Activated T-helper 1 cell treated with anti-CD3 and anti-CD28 coated beads, Interleukin-12 subunit alpha, Interleukin-12 subunit beta, Interleukin-2, Interleukin-4 antibody, amounts not matched to agents 30 ng/mL and 10 ng/mL and 1 ng/mL, durations not matched to agents 14 hours and 24 hours and 36 hours (primary cell): Measurements from ENCODE around the gene SLC11A1. TPM values are rescaled to one million over a fixed set of nuclear protein-coding genes. Genes with fewer than 3 reads are reported as not detected.

ENCODE experiments used
- DNase-seq: peaks from one replicate; pipeline ENCODE4 v3.0.0; 2021; ENCODE audit warnings: low spot score
- H3K27ac Mint-ChIP-seq: one replicate; pipeline ENCODE4 v1.8.0; 2021; ENCODE audit warnings: mild to moderate bottlenecking, mixed read lengths
- H3K27me3 Mint-ChIP-seq: one replicate; pipeline ENCODE4 v1.8.0; 2022; ENCODE audit warnings: mild to moderate bottlenecking, moderate library complexity, mixed read lengths; ENCODE audit not compliant: insufficient read depth
- H3K36me3 Mint-ChIP-seq: one replicate; pipeline ENCODE4 v1.8.0; 2021; ENCODE audit warnings: low read depth, mixed read lengths
- H3K4me1 Mint-ChIP-seq: one replicate; pipeline ENCODE4 v1.8.0; 2021; ENCODE audit warnings: low read depth, mixed read lengths
- H3K4me3 Mint-ChIP-seq: one replicate; pipeline ENCODE4 v1.8.0; 2021; ENCODE audit warnings: mild to moderate bottlenecking, moderate library complexity, mixed read lengths
- H3K9me3 Mint-ChIP-seq: one replicate; pipeline ENCODE4 v1.8.0; 2021; ENCODE audit warnings: mixed read lengths
- intact Hi-C: fragments of 100-400 bp; cut with micrococcal nuclease; formaldehyde crosslinking; loops from one replicate; pipeline ENCODE4 v1.15.1; 2024
- total RNA-seq: library from RNA; stranded (reverse); gene quantifications from 2 replicates; pipeline ENCODE4 v1.2.3, GENCODE V29; 2022

The SLC11A1 gene
- total RNA-seq, 1 donor from 2014 or later = 0.05 TPM

DNA sequence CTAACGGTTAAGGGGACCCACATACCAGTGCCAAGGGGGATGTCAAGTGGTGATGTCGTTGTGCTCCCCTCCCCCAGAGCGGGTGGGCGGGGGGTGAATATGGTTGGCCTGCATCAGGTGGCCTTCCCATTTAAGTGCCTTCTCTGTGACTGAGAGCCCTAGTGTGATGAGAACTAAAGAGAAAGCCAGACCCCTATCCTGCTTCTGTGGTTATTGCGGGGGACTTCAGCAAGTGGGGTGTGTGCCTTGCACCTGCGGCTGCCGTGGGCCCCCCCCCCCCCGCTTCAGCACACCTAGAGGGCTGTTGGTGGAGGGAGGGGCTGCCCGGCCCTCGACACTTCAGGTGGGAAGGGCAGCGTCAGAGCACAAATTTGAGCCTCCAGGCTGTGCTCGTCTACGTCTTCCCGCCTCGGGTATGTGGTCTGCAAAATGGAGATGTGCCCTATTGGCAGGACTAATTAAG lies 23.7 kb downstream of the SLC11A1 start:
- intact Hi-C loops = loop anchor here (1.0 to 5.0 kb wide), 12 partner anchors 9 to 801 kb away; partner anchors contain the start of genes AAMP, BCS1L, CNOT9 and NHEJ1
- Mint-ChIP-seq H3K27ac (peak overlapping the region; percentile 74), H3K9me3 (no peaks in the 10 kb centered on the region), H3K4me3 (peak overlapping the region; percentile 81), H3K4me1 (peaks cover 29% of the 10 kb centered on the region), H3K27me3 (no peaks in the 10 kb centered on the region), H3K36me3 (peaks cover 13% of the 10 kb centered on the region)
- no peak for DNase-seq

DNA sequence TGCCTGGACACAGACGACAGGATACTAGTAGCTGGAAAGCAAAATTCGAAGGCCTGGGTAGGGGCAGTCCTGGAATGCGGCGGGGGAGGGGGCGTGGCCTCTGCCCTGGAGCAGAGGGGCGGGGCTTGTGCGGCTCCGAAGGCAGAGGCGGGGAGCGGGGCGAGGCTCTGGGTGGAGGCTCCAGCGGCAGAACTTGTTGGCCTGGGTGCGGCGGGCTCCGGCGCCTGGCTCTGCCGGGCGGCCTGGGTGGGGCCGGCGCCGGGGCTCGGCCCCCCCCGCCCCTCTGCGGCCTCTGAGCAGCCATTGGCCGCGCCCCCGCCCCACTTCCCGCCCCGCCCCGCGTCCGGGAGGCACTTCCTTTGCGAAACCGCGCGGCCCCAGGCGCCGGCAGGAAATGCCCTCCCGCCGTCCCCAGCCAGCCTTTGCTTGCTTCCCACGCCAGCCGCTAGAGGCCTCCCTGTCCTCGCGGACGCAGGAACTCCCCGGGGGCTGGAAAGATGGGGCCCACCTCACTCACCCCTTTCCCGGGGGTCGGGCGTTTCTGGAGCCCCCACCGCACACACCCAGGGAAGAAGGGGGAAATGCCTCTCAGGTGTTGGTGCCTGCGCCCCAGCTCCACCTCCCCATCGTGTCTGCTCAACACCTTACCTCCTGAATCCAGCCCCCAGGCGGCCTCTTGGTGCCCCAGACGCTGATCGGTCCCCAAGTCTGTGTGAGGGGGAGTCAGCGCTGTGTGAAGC lies 24.3 kb downstream of the SLC11A1 start:
- H3K36me3 Mint-ChIP-seq = peaks cover 13% of the 10 kb centered on the region
- no peaks in the 10 kb centered on the region for H3K27me3 Mint-ChIP-seq
- peak overlapping the region; percentile 74 for H3K27ac Mint-ChIP-seq
- peak overlapping the region; percentile 81 for H3K4me3 Mint-ChIP-seq
- peak; percentile 90 for DNase-seq
- no peaks in the 10 kb centered on the region for H3K9me3 Mint-ChIP-seq
- intact Hi-C loops = loop anchor here (1.0 to 5.0 kb wide), 12 partner anchors 10 to 800 kb away; partner anchors contain the start of genes AAMP, BCS1L, CNOT9 and NHEJ1
- peaks cover 29% of the 10 kb centered on the region for H3K4me1 Mint-ChIP-seq

DNA sequence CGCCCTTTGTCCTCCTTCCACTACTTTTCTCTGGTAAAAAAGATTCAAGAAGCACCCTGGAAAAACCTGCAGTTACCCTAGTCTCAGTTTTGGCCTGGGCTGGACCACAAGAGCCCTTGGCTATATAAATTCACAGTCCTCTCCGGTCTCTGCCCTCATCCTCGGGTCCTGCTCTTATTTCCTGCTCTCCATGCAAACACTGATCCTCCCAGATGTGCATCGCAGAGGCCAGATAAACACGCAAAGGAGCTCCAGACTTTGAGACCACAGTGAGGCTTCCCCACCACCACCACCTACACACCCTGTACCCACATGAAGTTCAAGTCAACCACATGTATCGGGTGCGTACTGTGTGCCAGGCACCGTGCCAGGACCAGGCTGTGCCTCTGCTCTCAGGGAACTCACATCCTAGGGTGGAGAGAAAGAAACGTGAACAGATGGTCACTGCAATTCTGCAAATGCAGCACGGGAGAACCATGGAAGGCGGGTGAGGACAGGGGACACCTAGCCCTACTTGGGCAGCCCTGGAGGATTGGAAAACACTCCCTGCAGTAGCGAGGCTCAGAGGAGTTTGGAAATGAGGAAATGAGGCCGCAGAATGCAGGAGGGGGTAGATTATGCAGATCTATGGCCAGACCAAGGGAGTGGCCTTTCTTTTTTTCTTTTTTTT lies 25.0 kb downstream of the SLC11A1 start:
- H3K27ac Mint-ChIP-seq = peak overlapping the region; percentile 74
- no peaks in the 10 kb centered on the region for H3K9me3 Mint-ChIP-seq
- peak; percentile 34 for DNase-seq
- intact Hi-C loops = loop anchor here (1.0 to 5.0 kb wide), 13 partner anchors 11 to 799 kb away; partner anchors contain the start of genes AAMP, BCS1L, CNOT9 and NHEJ1
- H3K4me1 Mint-ChIP-seq = peaks cover 29% of the 10 kb centered on the region
- peak overlapping the region; percentile 64 for H3K4me3 Mint-ChIP-seq
- no peaks in the 10 kb centered on the region for H3K27me3 Mint-ChIP-seq
- H3K36me3 Mint-ChIP-seq = peaks cover 13% of the 10 kb centered on the region

DNA sequence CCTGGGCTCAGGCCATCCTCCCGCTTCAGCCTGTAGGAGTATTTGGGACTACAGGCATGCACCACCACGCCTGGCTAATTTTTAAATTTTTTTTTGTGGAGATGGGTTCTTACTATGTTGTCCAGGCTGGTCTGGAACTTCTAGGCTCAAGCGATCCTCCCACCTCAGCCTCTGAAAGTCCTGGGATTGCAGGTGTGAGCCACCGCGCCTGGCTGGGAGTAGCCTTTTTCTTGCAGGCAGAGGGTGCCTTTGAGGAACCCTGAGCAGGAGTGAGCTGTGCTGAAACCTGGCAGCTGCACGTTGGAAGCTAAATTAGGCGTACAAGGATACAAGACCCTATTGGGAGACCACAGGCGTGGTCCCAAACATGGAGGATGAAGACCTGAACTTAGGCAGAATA lies 25.6 kb downstream of the SLC11A1 start:
- no peaks in the 10 kb centered on the region for H3K27me3 Mint-ChIP-seq
- no peak for DNase-seq
- no peaks in the 10 kb centered on the region for H3K9me3 Mint-ChIP-seq
- H3K36me3 Mint-ChIP-seq = peaks cover 8% of the 10 kb centered on the region
- H3K4me1 Mint-ChIP-seq = peaks cover 32% of the 10 kb centered on the region
- no peak overlapping the region for H3K27ac Mint-ChIP-seq
- H3K4me3 Mint-ChIP-seq = no peak overlapping the region
- intact Hi-C loops = loop anchor here (1.0 to 5.0 kb wide), 4 partner anchors 39 to 440 kb away; partner anchors contain the start of genes RNF25 and STK36

DNA sequence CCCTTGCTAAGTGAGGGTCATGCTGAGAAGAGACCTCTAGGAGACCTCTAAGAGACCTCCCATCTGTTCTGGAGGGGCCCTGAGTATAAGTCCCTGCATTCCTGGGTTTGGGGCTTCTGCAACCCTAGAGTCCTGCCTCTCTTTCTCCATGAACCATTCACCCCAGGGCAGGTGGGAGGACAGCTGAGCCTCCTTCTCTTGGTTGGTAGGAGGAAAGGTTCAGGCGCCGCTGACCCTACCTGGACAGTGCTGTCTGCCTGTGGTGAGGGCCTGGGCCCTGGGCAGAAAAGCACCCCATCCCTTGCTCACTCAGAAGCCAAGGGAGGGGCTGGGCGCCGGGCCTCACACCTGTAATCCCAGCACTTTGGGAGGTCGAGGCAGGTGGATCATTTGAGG lies 36.2 kb downstream of the SLC11A1 start:
- Mint-ChIP-seq H3K4me3 (no peak overlapping the region), H3K27me3 (no peaks in the 10 kb centered on the region), H3K27ac (no peak overlapping the region), H3K4me1 (no peaks in the 10 kb centered on the region), H3K36me3 (no peaks in the 10 kb centered on the region), H3K9me3 (no peaks in the 10 kb centered on the region)
- intact Hi-C loops = no loop called here
- no peak for DNase-seq

DNA sequence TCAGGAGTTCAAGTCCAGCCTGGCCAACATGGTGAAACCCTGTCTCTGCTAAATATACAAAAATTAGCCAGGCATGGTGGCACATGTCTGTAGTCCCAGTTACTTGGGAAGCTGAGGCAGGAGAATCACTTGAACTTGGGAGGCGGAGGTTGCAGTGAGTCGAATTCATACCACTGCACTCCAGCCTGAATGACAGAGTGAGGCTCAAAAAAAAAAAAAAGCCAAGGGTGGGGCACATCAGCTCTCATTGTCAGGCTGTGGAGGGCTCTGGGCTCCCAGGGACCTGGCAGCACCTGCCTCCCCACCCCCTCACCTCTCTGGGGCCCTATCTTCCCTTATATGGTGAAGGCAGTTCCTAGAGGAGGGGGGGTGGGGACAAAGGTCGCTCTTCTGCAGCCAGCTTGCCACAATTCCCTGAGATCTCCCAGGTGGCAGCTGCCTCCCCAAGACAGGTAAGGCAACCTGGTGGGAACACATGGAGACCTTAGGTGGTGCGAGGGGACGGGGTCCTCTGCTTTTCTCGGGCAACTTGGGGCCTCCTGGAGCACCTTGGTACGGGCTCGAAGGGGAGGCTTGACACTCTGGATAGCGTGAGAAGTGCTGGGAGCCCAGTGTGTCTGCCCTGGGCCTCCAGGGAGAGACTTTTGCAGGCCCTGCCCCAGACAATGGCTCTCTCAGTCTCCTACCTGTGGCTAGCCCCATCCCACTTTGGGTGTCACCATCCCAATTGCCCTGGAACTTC lies 36.8 kb downstream of the SLC11A1 start, which contains the start of gene VIL1:
Gene VIL1, plus strand, starts transcription at position 407 of the 742 bp plus-strand sequence. CDS start 4,656 bp downstream, outside the sequence.
- no peak for DNase-seq
- H3K27me3 Mint-ChIP-seq = no peaks in the 10 kb centered on the region
- H3K9me3 Mint-ChIP-seq = no peaks in the 10 kb centered on the region
- H3K36me3 Mint-ChIP-seq = no peaks in the 10 kb centered on the region
- no peaks in the 10 kb centered on the region for H3K4me1 Mint-ChIP-seq
- intact Hi-C loops = no loop called here
- no peak within 1 kb of the TSS for H3K27ac Mint-ChIP-seq
- no peak within 1 kb of the TSS for H3K4me3 Mint-ChIP-seq

DNA sequence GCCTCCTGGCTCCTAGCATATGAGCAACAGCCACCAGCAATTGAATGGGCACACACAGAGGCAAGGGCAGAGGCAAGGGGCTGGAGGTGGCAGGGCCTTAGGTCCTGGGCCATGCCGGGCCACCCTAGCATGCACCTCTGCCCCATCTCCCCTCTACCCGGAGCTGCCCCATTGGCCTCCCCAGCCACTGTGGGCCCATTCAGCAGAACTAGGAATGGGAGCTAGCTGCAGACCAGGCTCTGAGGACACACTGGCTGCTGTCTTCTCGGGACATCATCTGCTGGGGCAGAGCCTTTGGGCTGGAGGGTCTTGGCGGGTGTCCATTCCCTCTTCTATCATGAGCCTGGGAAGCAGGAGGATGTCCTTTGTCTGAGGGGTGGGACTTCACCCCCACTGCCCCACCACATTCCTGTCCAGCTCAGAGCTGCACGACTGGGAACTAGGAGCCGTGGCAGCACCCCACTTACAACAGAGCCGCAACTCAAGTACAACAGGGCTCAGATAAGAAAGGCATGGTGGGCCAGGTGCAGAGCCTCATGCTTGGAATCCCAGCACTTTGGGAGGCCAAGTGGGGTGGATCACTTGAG lies 37.6 kb downstream of the SLC11A1 start:
- intact Hi-C loops = no loop called here
- H3K9me3 Mint-ChIP-seq = no peaks in the 10 kb centered on the region

GRCh38 chr2:218421027-218421426 lies 39.0 kb downstream of the SLC11A1 start:
- no peak for DNase-seq

More for the DNA sequence above, 37.6 kb downstream of the SLC11A1 start:
- Mint-ChIP-seq H3K36me3 (no peaks in the 10 kb centered on the region), H3K4me1 (no peaks in the 10 kb centered on the region), H3K4me3 (no peak overlapping the region), H3K27ac (no peak overlapping the region), H3K27me3 (no peaks in the 10 kb centered on the region)
- no peak for DNase-seq

DNA sequence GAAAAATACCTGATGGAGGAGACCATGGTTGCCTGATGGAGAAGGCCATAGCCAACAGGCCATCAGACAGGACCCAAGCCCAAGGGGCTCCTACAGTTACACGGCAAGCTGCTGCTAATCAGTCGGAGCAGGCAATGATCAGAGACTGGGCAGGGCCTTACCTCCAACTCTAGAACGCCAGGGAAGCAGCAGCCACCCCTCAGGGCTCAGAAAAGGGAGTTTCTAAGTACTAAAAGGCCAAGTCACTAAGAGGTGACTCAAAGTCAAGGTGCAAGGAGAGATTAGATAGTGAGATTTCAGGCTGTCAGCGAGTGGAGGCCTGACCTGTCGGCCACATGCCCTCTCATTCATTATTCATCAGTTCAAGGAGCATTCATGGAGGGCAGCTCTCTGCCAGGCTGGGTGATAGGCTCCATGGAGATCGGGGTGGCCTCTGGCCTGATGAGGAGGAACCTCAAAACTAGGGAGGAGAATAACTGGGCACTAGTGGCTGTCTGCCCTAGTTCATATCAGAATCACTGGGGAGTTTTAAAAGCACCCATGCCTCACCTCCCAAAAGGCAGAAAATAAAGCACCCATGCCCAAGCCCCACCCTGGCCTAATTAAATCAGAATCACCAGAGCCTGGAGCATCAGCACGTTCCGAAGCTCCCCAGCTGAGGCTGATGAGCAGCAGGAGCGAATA lies 40.5 kb downstream of the SLC11A1 start:
- intact Hi-C loops = no loop called here
- H3K9me3 Mint-ChIP-seq = no peaks in the 10 kb centered on the region
- H3K27ac Mint-ChIP-seq = peak overlapping the region; percentile 13
- no peaks in the 10 kb centered on the region for H3K4me1 Mint-ChIP-seq
- no peaks in the 10 kb centered on the region for H3K36me3 Mint-ChIP-seq
- peaks cover 3% of the 10 kb centered on the region for H3K27me3 Mint-ChIP-seq
- DNase-seq = no peak
- no peak overlapping the region for H3K4me3 Mint-ChIP-seq

More at GRCh38 chr2:218421027-218421426, 39.0 kb downstream of the SLC11A1 start:
- no peaks in the 10 kb centered on the region for H3K9me3 Mint-ChIP-seq
- no peaks in the 10 kb centered on the region for H3K36me3 Mint-ChIP-seq
- intact Hi-C loops = no loop called here
- no peak overlapping the region for H3K27ac Mint-ChIP-seq
- no peaks in the 10 kb centered on the region for H3K27me3 Mint-ChIP-seq
- H3K4me3 Mint-ChIP-seq = no peak overlapping the region
- H3K4me1 Mint-ChIP-seq = no peaks in the 10 kb centered on the region

- Mint-ChIP-seq H3K9me3 (no peaks in the 10 kb centered on the region), H3K27ac (no peak overlapping the region), H3K27me3 (peaks cover 3% of the 10 kb centered on the region), H3K4me1 (no peaks in the 10 kb centered on the region), H3K36me3 (no peaks in the 10 kb centered on the region), H3K4me3 (no peak overlapping the region)
- no peak for DNase-seq
- intact Hi-C loops = no loop called here
Measured at GRCh38 chr2:218423584-218423983, 41.5 kb downstream of the SLC11A1 start.

- H3K9me3 Mint-ChIP-seq = no peaks in the 10 kb centered on the region
- intact Hi-C loops = no loop called here
- H3K4me1 Mint-ChIP-seq = no peaks in the 10 kb centered on the region
- no peaks in the 10 kb centered on the region for H3K36me3 Mint-ChIP-seq
- H3K4me3 Mint-ChIP-seq = no peak overlapping the region
- no peak for DNase-seq
- H3K27me3 Mint-ChIP-seq = peaks cover 3% of the 10 kb centered on the region
- H3K27ac Mint-ChIP-seq = no peak overlapping the region
Measured at GRCh38 chr2:218425531-218425930, 43.5 kb downstream of the SLC11A1 start.

DNA sequence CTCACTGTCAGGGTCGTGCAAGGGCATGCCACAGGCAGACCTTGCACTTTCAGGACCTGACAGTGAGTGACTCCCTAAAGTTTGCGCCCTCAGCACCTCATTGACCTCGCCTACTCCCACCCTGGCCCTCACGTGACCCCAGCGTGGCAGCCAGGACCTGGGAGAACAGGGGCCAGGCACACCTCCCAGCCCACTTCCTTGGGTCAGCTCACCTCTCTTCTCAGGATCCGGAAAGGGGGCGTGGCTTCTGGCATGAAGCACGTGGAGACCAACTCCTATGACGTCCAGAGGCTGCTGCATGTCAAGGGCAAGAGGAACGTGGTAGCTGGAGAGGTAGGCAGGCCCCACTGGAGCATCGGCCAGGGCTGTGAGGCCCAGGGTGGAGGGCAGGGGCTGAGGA lies 45.7 kb downstream of the SLC11A1 start:
- Mint-ChIP-seq H3K9me3 (no peaks in the 10 kb centered on the region), H3K4me1 (no peaks in the 10 kb centered on the region), H3K36me3 (no peaks in the 10 kb centered on the region), H3K27me3 (peaks cover 3% of the 10 kb centered on the region), H3K4me3 (no peak overlapping the region), H3K27ac (no peak overlapping the region)
- no peak for DNase-seq
- intact Hi-C loops = no loop called here
